Endothelial cell (in vitro differentiated cells): Measurements from ENCODE around the gene RABGAP1. TPM values are rescaled to one million over a fixed set of nuclear protein-coding genes. Genes with fewer than 3 reads are reported as not detected.
A peak's percentile ranks its signal among the peaks of the same experiment; 100 is the strongest.

Experiments
- DNase-seq: peaks from one replicate; pipeline ENCODE4 v3.0.0; 2021; ENCODE audit warnings: low spot score
- H3K27ac Mint-ChIP-seq: one replicate; pipeline ENCODE4 v1.8.0; 2021; ENCODE audit warnings: mixed read lengths, inconsistent platforms; ENCODE audit not compliant: unreplicated experiment
- H3K27me3 Mint-ChIP-seq: one replicate; pipeline ENCODE4 v1.8.0; 2021; ENCODE audit warnings: mild to moderate bottlenecking, moderate library complexity, mixed read lengths, inconsistent platforms; ENCODE audit not compliant: unreplicated experiment
- H3K36me3 Mint-ChIP-seq: one replicate; pipeline ENCODE4 v1.8.0; 2021; ENCODE audit warnings: mild to moderate bottlenecking, low read depth, mixed read lengths, inconsistent platforms; ENCODE audit not compliant: unreplicated experiment
- H3K4me1 Mint-ChIP-seq: one replicate; pipeline ENCODE4 v1.8.0; 2021; ENCODE audit warnings: mild to moderate bottlenecking, mixed read lengths, inconsistent platforms; ENCODE audit not compliant: unreplicated experiment
- H3K4me3 Mint-ChIP-seq: one replicate; pipeline ENCODE4 v1.8.0; 2021; ENCODE audit warnings: mild to moderate bottlenecking, mixed read lengths, inconsistent platforms; ENCODE audit not compliant: unreplicated experiment
- H3K9me3 Mint-ChIP-seq: one replicate; pipeline ENCODE4 v1.8.0; 2021; ENCODE audit warnings: mixed read lengths, inconsistent platforms; ENCODE audit not compliant: unreplicated experiment
- total RNA-seq: library from RNA; stranded (reverse); fragmentation: NEBNext Ultra II Directional; extraction: Animal tissue kit (Norgen Biotek cat#: 25700); gene quantifications from one replicate; pipeline ENCODE4 v1.2.1, GENCODE V29; 2021; ENCODE audit not compliant: unreplicated experiment
- TF ChIP-seq, protein P1 (sequence below): fragments of 200-600 bp; sonication (generic); IDR thresholded peaks from one replicate; pipeline ENCODE4 v1.5.0; 2021; ENCODE audit warnings: antibody characterized with exemption; ENCODE audit not compliant: unreplicated experiment

The RABGAP1 gene
- total RNA-seq, 1 donor from 2014 or later: 58.2 TPM

DNA sequence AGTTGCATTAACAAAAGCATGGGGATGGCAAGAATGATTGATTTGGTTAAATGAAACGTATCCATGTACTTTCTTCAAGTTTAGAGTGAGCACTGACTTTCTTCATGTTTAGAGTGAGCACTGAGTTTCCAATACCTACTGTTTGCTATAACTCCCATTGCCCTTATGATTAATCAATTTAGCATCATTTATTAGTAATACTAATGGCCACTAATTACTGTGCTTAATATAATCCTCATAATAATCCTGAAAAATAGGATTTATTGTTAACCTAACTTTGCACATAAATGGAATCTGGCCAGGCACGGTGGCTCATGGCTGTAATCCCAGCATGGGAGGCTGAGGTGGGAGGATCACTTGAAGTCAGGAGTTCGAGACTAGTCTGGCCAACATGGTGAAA is 70.6 kb downstream of the RABGAP1 start:
- no peak overlapping the region for H3K4me3 Mint-ChIP-seq
- TF ChIP-seq, protein P1, sequence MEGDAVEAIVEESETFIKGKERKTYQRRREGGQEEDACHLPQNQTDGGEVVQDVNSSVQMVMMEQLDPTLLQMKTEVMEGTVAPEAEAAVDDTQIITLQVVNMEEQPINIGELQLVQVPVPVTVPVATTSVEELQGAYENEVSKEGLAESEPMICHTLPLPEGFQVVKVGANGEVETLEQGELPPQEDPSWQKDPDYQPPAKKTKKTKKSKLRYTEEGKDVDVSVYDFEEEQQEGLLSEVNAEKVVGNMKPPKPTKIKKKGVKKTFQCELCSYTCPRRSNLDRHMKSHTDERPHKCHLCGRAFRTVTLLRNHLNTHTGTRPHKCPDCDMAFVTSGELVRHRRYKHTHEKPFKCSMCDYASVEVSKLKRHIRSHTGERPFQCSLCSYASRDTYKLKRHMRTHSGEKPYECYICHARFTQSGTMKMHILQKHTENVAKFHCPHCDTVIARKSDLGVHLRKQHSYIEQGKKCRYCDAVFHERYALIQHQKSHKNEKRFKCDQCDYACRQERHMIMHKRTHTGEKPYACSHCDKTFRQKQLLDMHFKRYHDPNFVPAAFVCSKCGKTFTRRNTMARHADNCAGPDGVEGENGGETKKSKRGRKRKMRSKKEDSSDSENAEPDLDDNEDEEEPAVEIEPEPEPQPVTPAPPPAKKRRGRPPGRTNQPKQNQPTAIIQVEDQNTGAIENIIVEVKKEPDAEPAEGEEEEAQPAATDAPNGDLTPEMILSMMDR: no peak
- H3K27ac Mint-ChIP-seq: no peak overlapping the region
- no peaks in the 10 kb centered on the region for H3K4me1 Mint-ChIP-seq
- no peaks in the 10 kb centered on the region for H3K27me3 Mint-ChIP-seq
- H3K36me3 Mint-ChIP-seq: peaks cover 13% of the 10 kb centered on the region
- DNase-seq: no peak
- no peaks in the 10 kb centered on the region for H3K9me3 Mint-ChIP-seq

DNA sequence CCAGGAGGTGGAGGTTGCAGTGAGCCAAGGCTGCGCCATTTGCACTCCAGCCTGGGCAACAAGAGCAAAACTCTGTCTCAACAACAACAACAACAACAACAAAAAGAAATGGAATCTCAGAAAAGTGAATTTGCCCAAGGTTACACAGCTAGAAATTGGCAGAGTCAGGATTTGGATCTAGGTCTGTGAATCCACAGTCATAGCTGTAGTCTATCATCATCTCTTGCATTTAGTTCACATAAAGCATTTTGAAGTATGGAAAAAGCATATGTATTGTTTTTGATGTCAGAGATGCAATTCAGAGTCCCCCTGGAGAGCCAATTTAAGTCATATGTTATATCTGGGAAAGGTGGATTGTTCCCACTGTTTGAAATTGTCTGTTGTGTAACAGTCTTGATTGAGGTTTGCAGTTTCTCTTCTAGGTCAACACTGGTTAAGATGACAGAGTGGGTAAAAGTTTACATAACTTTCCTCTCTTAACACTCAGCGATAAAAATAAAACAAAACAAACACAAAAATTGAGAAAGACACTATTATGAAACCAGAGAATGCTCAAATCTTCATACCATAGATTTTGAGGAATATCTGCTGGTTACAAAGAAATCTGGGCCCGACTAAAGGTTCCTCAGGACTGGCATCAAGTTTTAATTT is 71.2 kb downstream of the RABGAP1 start:
- H3K27ac Mint-ChIP-seq: peak overlapping the region; percentile 31
- TF ChIP-seq, protein P1: no peak
- no peak overlapping the region for H3K4me3 Mint-ChIP-seq
- H3K27me3 Mint-ChIP-seq: no peaks in the 10 kb centered on the region
- no peaks in the 10 kb centered on the region for H3K4me1 Mint-ChIP-seq
- no peaks in the 10 kb centered on the region for H3K9me3 Mint-ChIP-seq
- peaks cover 13% of the 10 kb centered on the region for H3K36me3 Mint-ChIP-seq
- DNase-seq: no peak

DNA sequence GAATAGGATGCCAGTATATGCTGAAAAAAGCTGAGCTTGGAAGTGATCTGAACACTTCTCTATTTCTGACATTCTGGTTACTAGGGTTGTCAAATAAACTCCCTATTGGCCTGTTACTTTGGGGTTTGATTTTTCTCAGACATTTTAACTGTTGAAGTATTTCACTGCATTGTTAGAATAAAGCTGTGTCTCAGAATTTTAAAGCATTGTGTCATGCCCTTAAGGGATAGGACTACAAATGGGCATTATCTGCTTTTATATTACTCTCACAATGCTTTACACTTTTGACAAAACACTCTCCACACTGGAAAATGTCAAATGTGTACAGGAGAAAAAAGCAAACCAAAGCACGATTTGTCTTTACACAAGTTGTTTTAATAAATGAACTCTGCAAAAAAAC is 75.8 kb downstream of the RABGAP1 start:
- Mint-ChIP-seq H3K27ac (no peak overlapping the region), H3K36me3 (peaks cover 19% of the 10 kb centered on the region), H3K9me3 (no peaks in the 10 kb centered on the region), H3K27me3 (no peaks in the 10 kb centered on the region), H3K4me1 (no peaks in the 10 kb centered on the region), H3K4me3 (no peak overlapping the region)
- no peak for DNase-seq
- TF ChIP-seq, protein P1: no peak

DNA sequence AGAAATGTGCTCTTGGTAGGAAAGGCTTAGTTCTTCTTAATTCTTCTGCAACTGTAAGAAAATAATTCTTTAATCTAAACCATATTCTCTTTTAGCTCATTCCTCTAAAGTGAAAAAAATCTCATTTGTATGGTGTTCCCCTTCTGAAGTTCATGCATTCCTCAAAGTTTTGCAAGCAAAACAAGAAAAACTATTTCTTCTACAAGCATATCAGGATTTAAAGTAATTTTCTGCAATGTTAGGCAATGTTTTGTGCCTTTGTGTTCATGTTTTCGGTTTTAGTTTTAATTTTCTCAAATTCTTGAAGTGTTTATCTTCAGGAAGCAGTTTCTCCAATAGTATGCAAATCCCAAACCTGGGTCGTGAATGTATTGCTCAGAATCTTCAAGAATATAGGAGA is 80.0 kb downstream of the RABGAP1 start:
- no peak overlapping the region for H3K27ac Mint-ChIP-seq
- TF ChIP-seq, protein P1: no peak
- DNase-seq: no peak
- H3K4me1 Mint-ChIP-seq: no peaks in the 10 kb centered on the region
- no peak overlapping the region for H3K4me3 Mint-ChIP-seq
- no peaks in the 10 kb centered on the region for H3K9me3 Mint-ChIP-seq
- H3K27me3 Mint-ChIP-seq: no peaks in the 10 kb centered on the region
- H3K36me3 Mint-ChIP-seq: peaks cover 17% of the 10 kb centered on the region

DNA sequence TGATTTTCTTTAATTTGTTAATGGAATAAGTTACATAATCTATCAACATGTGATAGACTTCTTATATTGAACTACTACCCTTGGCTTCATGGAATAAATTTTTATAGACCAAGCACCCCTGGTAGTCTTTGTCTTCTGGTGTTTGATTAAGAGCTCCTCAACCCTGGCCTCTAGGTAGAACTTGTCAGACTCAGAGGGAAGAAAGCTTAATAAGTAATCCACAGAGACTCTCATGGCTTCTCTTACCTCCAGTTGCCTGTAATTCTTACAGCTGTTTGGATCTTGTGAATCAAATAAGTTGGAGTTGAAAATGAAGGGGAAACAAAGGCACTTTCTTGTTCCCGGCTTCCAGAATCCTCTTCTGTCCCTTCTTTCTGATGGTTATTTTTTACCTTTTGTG is 85.6 kb downstream of the RABGAP1 start:
- DNase-seq: no peak
- Mint-ChIP-seq H3K9me3 (no peaks in the 10 kb centered on the region), H3K27ac (no peak overlapping the region), H3K27me3 (no peaks in the 10 kb centered on the region), H3K4me3 (no peak overlapping the region), H3K4me1 (peaks cover 12% of the 10 kb centered on the region), H3K36me3 (peaks cover 15% of the 10 kb centered on the region)
- TF ChIP-seq, protein P1: no peak
